ENCODE results near the gene INTS11.

Gene INTS11

GRCh38 chr1:1343811-1344421, 19.5 kb upstream of the INTS11 start:
- DNase-seq (ENCODE audit: low read depth): no peak

GRCh38 chr1:1342584-1343115, 18.2 kb upstream of the INTS11 start:
- no peak for DNase-seq (ENCODE audit: low read depth)

GRCh38 chr1:1342061-1342562, 17.7 kb upstream of the INTS11 start:
- DNase-seq (ENCODE audit: low read depth): no peak

GRCh38 chr1:1341549-1342021, 17.1 kb upstream of the INTS11 start:
- DNase-seq (ENCODE audit: low read depth): no peak

- DNase-seq (ENCODE audit: low read depth): no peak
Measured at GRCh38 chr1:1340791-1341548, 16.5 kb upstream of the INTS11 start.

GRCh38 chr1:1340185-1340584, 15.7 kb upstream of the INTS11 start:
- DNase-seq (ENCODE audit: low read depth): no peak

GRCh38 chr1:1338278-1338677, 13.8 kb upstream of the INTS11 start:
- DNase-seq (ENCODE audit: low read depth): no peak

- no peak for DNase-seq (ENCODE audit: low read depth)
Measured at GRCh38 chr1:1337793-1338147, 13.3 kb upstream of the INTS11 start.

GRCh38 chr1:1336931-1337792, 12.7 kb upstream of the INTS11 start:
- DNase-seq (ENCODE audit: low read depth): no peak

- no peak for DNase-seq (ENCODE audit: low read depth)
Measured at GRCh38 chr1:1336446-1336845, 12.0 kb upstream of the INTS11 start.

GRCh38 chr1:1335792-1336248, 11.4 kb upstream of the INTS11 start:
- DNase-seq (ENCODE audit: low read depth): no peak

- DNase-seq (ENCODE audit: low read depth): no peak
Measured at GRCh38 chr1:1335283-1335682, 10.8 kb upstream of the INTS11 start.

- DNase-seq (ENCODE audit: low read depth): no peak
Measured at GRCh38 chr1:1334835-1335234, 10.4 kb upstream of the INTS11 start.

GRCh38 chr1:1333551-1334241, 9.2 kb upstream of the INTS11 start:
- no peak for DNase-seq (ENCODE audit: low read depth)

- DNase-seq (ENCODE audit: low read depth): no peak
Measured at GRCh38 chr1:1332774-1333480, 8.5 kb upstream of the INTS11 start.

GRCh38 chr1:1332031-1332755, 7.7 kb upstream of the INTS11 start:
- DNase-seq (ENCODE audit: low read depth): no peak

GRCh38 chr1:1331068-1331965, 6.9 kb upstream of the INTS11 start, which contains the start of gene TAS1R3:
Gene TAS1R3, plus strand, starts transcription at chr1:1331280. Its CDS starts 66 bp downstream, at chr1:1331346.
- no peak for DNase-seq (ENCODE audit: low read depth)

GRCh38 chr1:1330366-1331067, 6.1 kb upstream of the INTS11 start:
- DNase-seq (ENCODE audit: low read depth): no peak

All from HS-27A (cell line).